ENCODE measurements around the gene C10orf53. TPM values are rescaled to one million over a fixed set of nuclear protein-coding genes. Genes with fewer than 3 reads are reported as not detected.

C10orf53 gene
- polyA plus RNA-seq, 3 donors, result 0.13 TPM; not detected in 2

Other genes starting within 250 kb of the C10orf53 start
- gene ERCC6, start 140.5 kb upstream of the C10orf53 start, polyA plus RNA-seq (ENCODE audit: insufficient read length in 3 of 3), result 10 to 100 TPM; 16.9 to 18.3 (median 17.9) TPM
- not detected for gene SLC18A3, start 69.3 kb upstream of the C10orf53 start, polyA plus RNA-seq (ENCODE audit: insufficient read length in 3 of 3)
- not detected for gene CHAT, start 65.6 kb upstream of the C10orf53 start, polyA plus RNA-seq (ENCODE audit: insufficient read length in 3 of 3)
- gene OGDHL, start 82.7 kb downstream of the C10orf53 start, polyA plus RNA-seq (ENCODE audit: insufficient read length in 3 of 3), result 10 to 100 TPM; 35.0 to 45.7 (median 41.4) TPM